Subcutaneous abdominal adipose tissue (tissue), 5 donors: ENCODE data around the gene DNER.
A peak's percentile ranks its signal among the peaks of the same experiment; 100 is the strongest.

Experiments
- H3K27ac ChIP-seq: one replicate; pipeline ENCODE4 v1.7.0; 2013; ENCODE audit warnings: low read depth, mild to moderate bottlenecking, inconsistent platforms, low read length, moderate library complexity
- H3K27me3 ChIP-seq, 5 donors: one replicate each; pipeline ENCODE4 v1.7.0; 2013; ENCODE audit warnings: low read length in 5 of 5, inconsistent platforms in 1 of 5; ENCODE audit not compliant: control insufficient read depth in 5 of 5, insufficient read depth in 4 of 5
- H3K36me3 ChIP-seq, 5 donors: one replicate each; pipeline ENCODE4 v1.7.0; 2013; ENCODE audit warnings: low read length in 5 of 5; ENCODE audit not compliant: control insufficient read depth in 5 of 5, insufficient read depth in 5 of 5
- H3K4me1 ChIP-seq, 5 donors: one replicate each; pipeline ENCODE4 v1.7.0; 2013; ENCODE audit warnings: low read length in 5 of 5, mild to moderate bottlenecking in 3 of 5, moderate library complexity in 1 of 5; ENCODE audit not compliant: control insufficient read depth in 5 of 5, insufficient read depth in 5 of 5
- H3K4me3 ChIP-seq, 5 donors: one replicate each; pipeline ENCODE4 v1.7.0; 2013; ENCODE audit warnings: low read length in 5 of 5, low read depth in 1 of 5
- H3K9ac ChIP-seq, 5 donors: one replicate each; pipeline ENCODE4 v1.7.0; 2013; ENCODE audit warnings: low read length in 5 of 5, mild to moderate bottlenecking in 4 of 5, moderate library complexity in 3 of 5
- H3K9me3 ChIP-seq, 5 donors: one replicate each; pipeline ENCODE4 v1.7.0; 2013; ENCODE audit warnings: low read length in 5 of 5; ENCODE audit not compliant: control insufficient read depth in 5 of 5
- donor health status: healthy.
- donor health status: healthy.
- donor health status: healthy.
- donor health status: healthy.
- donor health status: healthy.

Gene DNER

DNA sequence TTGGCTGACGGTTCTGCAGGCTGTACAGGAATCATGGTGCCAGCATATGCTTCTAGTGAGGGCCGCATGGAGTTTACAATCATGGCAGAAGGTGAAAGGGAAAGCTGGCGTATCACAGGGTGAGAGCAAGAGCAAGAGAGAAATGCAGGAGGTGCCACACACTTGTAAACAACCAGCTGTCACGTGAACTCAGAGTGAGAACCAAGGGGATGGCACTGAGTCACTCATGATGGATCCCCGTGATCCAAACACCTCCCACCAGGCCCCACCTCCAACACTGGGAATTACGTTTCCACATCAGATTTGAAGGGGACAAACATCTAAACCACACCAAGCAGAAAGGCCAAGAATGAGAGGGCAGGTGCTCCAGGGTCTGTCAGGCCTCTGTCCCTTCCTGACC lies 258.3 kb downstream of the DNER start:
- Histone ChIP-seq H3K27me3 (no peaks in the 10 kb centered on the region), H3K4me3 (no peak overlapping the region), H3K36me3 (no peaks in the 10 kb centered on the region), H3K9me3 (no peaks in the 10 kb centered on the region), H3K27ac (no peak overlapping the region), H3K4me1 (no peaks in the 10 kb centered on the region), H3K9ac (no peak overlapping the region)

DNA sequence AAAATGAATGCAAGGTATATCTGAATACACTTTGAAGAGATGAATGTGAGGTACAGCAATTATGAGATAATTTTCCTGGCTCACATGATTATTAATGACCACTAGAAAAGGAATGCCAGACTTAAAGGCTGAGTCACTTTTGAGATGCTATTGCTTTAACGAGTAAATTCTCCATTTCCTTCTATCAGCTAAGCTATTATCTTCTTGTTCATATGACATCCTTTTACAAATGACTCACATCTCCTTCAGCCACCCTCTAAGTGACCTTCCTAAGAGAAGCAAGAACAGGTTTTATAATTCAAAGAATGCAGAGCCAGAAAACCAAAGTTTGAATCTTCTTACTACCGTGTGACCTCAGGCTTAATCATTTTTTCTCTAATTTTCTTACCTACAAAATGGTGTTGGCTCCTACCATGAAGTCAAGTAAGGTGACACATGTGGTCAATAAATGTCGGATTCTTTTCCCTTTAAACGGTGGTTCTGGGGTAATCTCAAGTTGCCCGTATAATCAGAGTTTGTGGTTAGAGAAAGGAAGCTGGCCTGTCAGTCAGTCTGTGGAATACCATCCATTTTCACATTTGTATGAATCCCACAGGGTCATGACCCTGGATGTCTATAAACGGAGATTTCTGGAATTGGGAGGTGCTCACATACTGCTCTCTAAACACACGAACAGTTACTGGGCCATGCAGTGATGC lies 259.3 kb downstream of the DNER start:
- H3K36me3 ChIP-seq = no peaks in the 10 kb centered on the region
- peaks cover 0 to 4% (median 0%) of the 10 kb centered on the region in 5 donors for H3K9me3 ChIP-seq
- no peak overlapping the region for H3K9ac ChIP-seq
- H3K4me1 ChIP-seq = no peaks in the 10 kb centered on the region
- H3K27me3 ChIP-seq = no peaks in the 10 kb centered on the region
- no peak overlapping the region for H3K4me3 ChIP-seq
- H3K27ac ChIP-seq = no peak overlapping the region

DNA sequence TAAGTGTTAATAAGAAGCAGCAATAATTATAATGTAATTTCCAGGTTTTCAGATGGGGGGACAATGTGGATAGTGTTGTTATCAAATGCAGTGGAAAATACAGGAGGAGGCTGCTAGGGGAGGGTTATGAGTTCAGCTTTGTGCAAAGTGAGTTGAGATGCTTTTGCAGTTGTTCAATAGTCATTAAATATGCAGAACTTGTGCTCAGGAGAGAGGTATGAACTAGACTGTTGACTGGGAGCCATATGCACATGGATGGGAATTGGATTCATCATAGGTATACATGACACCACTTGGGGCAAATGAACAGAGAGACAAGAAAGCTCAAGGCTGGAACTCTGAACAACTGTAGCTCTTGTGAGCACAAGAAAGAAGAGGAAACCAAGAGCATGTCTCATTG lies 261.1 kb downstream of the DNER start:
- peaks cover 0 to 4% (median 0%) of the 10 kb centered on the region in 5 donors for H3K9me3 ChIP-seq
- no peaks in the 10 kb centered on the region for H3K36me3 ChIP-seq
- H3K27me3 ChIP-seq = no peaks in the 10 kb centered on the region
- no peak overlapping the region for H3K9ac ChIP-seq
- no peak overlapping the region for H3K4me3 ChIP-seq
- H3K4me1 ChIP-seq = no peaks in the 10 kb centered on the region
- no peak overlapping the region for H3K27ac ChIP-seq

GRCh38 chr2:229451852-229452251 lies 262.5 kb downstream of the DNER start:
- no peak overlapping the region for H3K27ac ChIP-seq
- H3K27me3 ChIP-seq = no peaks in the 10 kb centered on the region
- peaks cover 0 to 4% (median 0%) of the 10 kb centered on the region in 5 donors for H3K9me3 ChIP-seq
- H3K4me3 ChIP-seq = no peak overlapping the region
- H3K36me3 ChIP-seq = no peaks in the 10 kb centered on the region
- no peaks in the 10 kb centered on the region for H3K4me1 ChIP-seq
- H3K9ac ChIP-seq = no peak overlapping the region

- no peaks in the 10 kb centered on the region for H3K36me3 ChIP-seq
- no peak overlapping the region for H3K9ac ChIP-seq
These were observed 267.1 kb downstream of the DNER start for GRCh38 chr2:229447227-229447626.

DNA sequence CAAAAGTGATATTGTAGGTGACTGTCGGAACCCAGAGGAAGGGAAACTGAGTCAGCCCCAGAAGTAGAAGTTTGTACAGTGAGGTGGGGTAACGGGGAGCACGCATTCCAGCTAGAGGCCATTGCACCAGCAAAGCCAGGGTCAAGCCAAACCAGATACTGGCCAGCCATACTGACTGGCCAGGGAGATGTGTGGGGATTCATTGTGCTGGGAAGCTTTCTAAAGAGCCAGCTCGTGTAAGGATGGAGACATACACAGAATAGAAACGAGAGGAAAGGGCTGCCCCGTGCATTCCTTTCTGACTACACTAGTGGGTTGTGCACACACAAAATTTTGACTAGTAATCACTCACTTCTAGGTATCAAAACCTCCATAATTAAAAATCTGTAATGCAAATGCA lies 268.0 kb downstream of the DNER start:
- peak overlapping the region; percentile 50 for H3K27ac ChIP-seq
- H3K27me3 ChIP-seq = no peaks in the 10 kb centered on the region
- no peak overlapping the region for H3K4me3 ChIP-seq
- H3K9me3 ChIP-seq = peaks cover 0 to 4% (median 0%) of the 10 kb centered on the region in 5 donors
- H3K4me1 ChIP-seq = peaks cover 0 to 14% (median 3%) of the 10 kb centered on the region in 5 donors
- no peak overlapping the region for H3K9ac ChIP-seq
- no peaks in the 10 kb centered on the region for H3K36me3 ChIP-seq

More at GRCh38 chr2:229447227-229447626, 267.1 kb downstream of the DNER start:
- H3K4me3 ChIP-seq = no peak overlapping the region
- no peak overlapping the region for H3K27ac ChIP-seq
- H3K4me1 ChIP-seq = peaks cover 0 to 14% (median 3%) of the 10 kb centered on the region in 5 donors
- no peaks in the 10 kb centered on the region for H3K27me3 ChIP-seq
- H3K9me3 ChIP-seq = peaks cover 0 to 4% (median 0%) of the 10 kb centered on the region in 5 donors

DNA sequence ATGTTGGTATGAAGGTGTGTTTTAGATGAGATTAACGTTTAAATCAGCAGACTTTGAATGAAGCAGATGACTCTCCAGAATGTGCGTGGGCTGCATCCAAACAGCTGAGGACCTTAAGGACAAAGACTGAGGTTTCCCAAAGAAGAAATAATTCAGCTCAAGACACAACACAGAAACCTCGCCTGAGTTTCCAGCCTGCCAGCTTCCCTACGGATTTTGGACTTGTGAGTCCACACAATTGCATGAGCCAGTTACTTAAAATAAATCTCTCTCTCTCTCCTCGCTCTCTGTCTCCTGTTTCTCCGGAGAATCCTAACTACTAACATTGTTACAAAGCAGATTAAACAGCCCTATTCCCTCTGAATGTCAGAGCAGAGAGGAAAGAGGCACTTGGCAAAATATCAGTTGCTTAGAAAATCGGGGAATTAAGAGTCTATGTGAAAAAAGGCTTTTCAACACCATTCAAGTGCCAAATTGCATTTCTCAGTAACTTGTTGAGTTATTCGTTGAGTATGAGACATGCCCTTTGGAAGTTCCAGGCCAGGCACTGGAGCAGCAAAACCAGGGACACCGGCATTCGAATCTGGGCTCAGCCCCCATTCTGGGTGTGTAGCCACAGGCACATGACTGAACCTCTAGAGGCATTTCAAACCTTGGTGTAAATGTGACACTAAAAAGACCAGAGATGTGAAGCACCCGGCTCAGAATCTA lies 268.7 kb downstream of the DNER start:
- Histone ChIP-seq H3K9ac (no peak overlapping the region), H3K9me3 (peaks cover 0 to 3% (median 0%) of the 10 kb centered on the region in 5 donors), H3K27me3 (no peaks in the 10 kb centered on the region), H3K36me3 (no peaks in the 10 kb centered on the region), H3K4me1 (peaks cover 0 to 14% (median 3%) of the 10 kb centered on the region in 5 donors), H3K4me3 (no peak overlapping the region), H3K27ac (peak overlapping the region; percentile 50)

DNA sequence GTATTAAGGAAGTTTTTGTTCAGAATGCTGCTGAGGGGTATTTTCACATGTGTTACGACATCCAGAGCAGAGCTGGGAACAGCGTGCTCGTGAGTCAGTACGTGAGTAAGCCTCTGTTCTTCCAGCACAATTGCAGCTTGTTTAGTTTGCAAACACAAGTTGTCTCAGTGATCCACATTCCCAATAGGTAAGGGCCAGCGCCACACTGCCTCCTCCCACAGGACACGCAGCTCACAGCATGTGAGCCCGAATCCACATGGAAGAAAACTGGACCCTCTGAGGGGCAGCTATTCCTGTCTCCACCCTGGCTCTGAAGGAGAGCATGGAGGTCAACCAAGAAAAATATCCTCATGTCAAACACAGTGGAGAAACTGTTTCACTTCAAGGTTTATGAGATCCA lies 269.3 kb downstream of the DNER start:
- peak overlapping the region; percentile 50 for H3K27ac ChIP-seq
- no peaks in the 10 kb centered on the region for H3K27me3 ChIP-seq
- no peak overlapping the region for H3K4me3 ChIP-seq
- H3K9me3 ChIP-seq = no peaks in the 10 kb centered on the region
- H3K4me1 ChIP-seq = peaks cover 0 to 14% (median 3%) of the 10 kb centered on the region in 5 donors
- H3K9ac ChIP-seq = no peak overlapping the region
- H3K36me3 ChIP-seq = no peaks in the 10 kb centered on the region

GRCh38 chr2:229443546-229444268 lies 270.6 kb downstream of the DNER start:
- H3K9ac ChIP-seq = no peak overlapping the region
- peak overlapping the region; percentile 71 for H3K27ac ChIP-seq
- H3K9me3 ChIP-seq = no peaks in the 10 kb centered on the region
- H3K4me3 ChIP-seq = no peak overlapping the region
- H3K27me3 ChIP-seq = no peaks in the 10 kb centered on the region
- H3K36me3 ChIP-seq = no peaks in the 10 kb centered on the region
- peaks cover 0 to 14% (median 3%) of the 10 kb centered on the region in 5 donors for H3K4me1 ChIP-seq

GRCh38 chr2:229443141-229443540 lies 271.2 kb downstream of the DNER start:
- H3K27me3 ChIP-seq = no peaks in the 10 kb centered on the region
- no peaks in the 10 kb centered on the region for H3K36me3 ChIP-seq
- H3K4me3 ChIP-seq = no peak overlapping the region
- no peaks in the 10 kb centered on the region for H3K9me3 ChIP-seq
- no peak overlapping the region for H3K27ac ChIP-seq
- H3K9ac ChIP-seq = no peak overlapping the region
- peaks cover 0 to 14% (median 3%) of the 10 kb centered on the region in 5 donors for H3K4me1 ChIP-seq
